Measurements from ENCODE around the gene ODAPH.

The ODAPH gene

DNA sequence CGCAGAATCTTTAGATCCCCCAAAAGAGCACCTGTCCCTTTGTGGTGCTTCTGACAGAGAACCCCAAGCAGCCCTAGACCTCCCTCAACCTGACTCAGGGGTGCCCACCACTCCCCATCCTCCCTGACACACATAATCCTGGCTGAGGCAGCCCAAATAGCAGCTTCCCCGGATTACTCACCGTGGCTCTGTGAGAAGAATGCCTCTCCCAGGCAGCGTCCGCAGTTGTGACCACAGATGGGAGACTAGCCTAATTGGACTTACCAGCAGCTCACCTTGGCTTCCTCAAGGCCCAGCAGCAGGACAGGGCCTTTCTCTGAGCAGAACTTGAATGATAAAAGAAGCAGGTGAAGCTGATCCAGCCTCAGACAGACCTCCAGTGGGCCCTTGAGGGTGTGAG, 10.3 kb upstream of the ODAPH start:
- DNase-seq: no peak

- DNase-seq: no peak
These were observed 8.0 kb upstream of the ODAPH start for GRCh38 chr4:75547647-75548387.

GRCh38 chr4:75549019-75549418, 6.8 kb upstream of the ODAPH start:
- no peak for DNase-seq

GRCh38 chr4:75552452-75552851, 3.4 kb upstream of the ODAPH start:
- DNase-seq: no peak

DNA sequence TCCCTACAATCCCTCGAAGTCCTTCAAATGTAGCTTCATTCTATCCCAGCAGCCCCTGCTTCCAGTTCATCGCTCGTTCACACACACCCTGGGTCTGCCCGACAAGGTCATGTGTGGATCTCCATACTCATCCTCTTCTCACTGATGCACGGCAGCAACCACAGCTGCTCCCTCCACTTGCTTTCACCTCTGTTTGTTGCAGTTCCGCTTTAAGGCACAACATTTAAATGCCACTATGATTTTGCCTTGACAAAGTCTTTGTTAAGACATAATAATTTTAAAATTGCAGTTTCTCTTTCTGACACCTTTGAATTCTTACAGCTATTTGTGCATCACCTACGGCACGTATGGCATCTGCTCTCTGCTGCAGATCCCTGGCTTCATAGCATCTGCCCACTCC, 1.8 kb downstream of the ODAPH start:
- no peak for DNase-seq

- DNase-seq: no peak
These were observed 5.9 kb downstream of the ODAPH start for GRCh38 chr4:75561789-75562188.

DNA sequence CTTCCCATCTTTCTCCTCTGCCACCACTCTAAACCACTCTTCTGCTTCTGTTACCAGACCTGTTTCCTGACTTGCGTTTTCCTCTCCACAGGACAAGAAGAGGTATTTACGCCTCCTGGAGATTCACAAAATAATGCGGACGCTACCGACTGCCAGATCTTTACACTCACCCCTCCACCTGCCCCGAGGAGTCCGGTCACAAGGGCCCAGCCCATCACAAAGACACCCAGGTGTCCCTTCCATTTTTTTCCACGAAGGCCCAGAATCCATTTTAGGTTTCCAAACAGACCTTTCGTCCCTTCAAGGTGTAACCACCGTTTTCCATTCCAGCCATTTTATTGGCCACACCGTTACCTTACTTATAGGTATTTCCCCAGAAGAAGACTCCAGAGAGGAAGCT, 8.2 kb downstream of the ODAPH start:
- DNase-seq: no peak

DNA sequence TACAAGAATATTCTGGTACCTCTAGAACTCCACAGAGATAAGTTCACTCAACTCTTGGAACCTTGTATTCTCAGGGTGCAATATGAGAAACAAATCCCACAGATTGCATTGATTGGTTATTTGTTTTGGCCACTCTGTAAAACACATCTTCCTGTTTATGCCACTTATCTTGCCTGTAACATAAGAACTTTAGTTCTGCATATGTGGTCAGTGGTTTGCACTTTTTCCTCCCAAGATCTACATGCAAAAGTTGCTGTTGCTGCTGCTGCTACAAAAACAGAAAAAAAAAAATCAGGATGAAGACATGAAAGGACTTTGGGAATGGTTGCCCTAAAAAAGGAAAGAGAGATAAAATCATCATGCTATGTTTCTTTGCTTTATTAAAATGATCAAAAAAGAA, 9.6 kb downstream of the ODAPH start:
- DNase-seq: no peak

DNA sequence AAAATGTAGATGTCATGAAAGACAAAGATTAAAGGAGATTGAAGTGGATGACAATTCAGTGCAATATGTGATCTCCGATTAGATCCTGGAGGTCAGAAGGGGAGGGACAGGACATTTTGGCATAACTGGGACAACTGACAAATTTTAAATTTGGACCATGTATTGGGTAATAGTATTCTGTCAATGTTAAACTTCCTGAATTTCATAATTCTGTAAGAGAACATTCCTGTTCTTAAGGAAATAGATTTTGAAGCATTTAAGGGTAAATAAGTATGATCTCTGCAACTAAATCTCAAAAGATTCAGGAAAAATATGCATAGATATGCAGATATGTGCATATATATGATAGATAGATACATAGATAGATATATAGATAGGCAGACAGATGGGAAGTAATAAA, 11.0 kb downstream of the ODAPH start:
- DNase-seq: no peak

DNA sequence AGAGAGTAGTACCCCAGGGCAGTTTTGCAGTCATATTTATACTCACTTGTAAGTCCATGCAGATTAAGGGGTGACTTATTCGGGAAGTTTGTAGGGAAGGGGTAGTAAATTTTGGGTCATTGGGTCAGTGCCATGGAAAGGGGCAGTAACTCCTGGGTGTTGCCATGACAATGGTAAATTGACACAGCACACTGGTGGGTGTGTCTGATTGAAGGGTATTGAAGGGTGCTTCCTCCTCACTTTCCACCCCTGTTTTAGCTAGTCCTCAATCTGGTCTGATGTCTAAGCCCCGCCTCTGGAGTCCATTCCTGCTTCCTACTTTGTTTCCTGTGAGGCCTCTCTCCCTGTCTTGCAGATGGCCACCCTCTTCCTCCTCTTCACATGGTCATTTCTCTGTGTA, 11.9 kb downstream of the ODAPH start:
- DNase-seq: no peak

GRCh38 chr4:75584067-75584466, 28.2 kb downstream of the ODAPH start:
- DNase-seq: no peak

- DNase-seq: no peak
These were observed 37.5 kb downstream of the ODAPH start for GRCh38 chr4:75593393-75593792.

GRCh38 chr4:75596061-75596460, 40.2 kb downstream of the ODAPH start:
- no peak for DNase-seq

DNA sequence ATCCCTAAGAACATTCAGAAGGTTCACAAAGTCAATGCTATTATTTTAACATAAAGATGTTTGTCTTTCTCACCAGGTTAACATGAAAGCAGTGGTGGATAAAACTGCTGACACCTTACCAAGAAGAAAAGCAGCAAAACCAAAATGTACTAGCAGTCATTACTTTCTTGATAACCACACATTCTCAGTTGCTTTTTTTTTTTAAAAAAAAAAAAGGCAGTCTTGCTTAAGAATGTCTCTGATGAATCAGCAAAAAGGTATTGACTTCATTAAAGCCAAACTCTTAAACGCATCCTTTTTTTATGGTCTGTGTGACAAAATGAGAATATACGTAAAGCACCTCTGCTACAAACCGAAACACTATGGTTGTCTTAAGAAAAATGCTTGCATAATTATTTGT, 42.5 kb downstream of the ODAPH start:
- DNase-seq: peak in 1 of 2 donors; percentile 6

GRCh38 chr4:75599647-75600046, 43.8 kb downstream of the ODAPH start:
- no peak for DNase-seq

DNA sequence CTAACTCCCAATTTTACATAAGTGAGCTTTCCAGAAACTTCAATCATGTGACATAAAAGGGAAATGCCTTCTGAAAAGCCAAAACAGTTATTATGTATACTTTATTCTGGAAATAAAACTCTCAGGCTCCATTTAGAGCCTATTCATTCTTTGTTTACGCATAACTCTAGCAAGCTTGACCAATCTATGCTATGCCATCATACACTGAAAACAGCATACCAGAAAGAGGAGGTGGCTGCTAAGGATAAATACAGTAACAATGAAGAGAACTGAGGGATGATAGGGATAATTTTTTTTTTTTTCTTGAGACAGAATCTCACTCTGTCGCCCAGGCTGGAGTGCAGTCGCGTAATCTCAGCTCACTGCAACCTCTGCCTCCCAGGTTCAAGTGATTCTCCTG, 50.1 kb downstream of the ODAPH start:
- no peak for DNase-seq

- no peak for DNase-seq
These were observed 56.4 kb downstream of the ODAPH start for GRCh38 chr4:75612306-75612705.
